Left ventricle myocardium inferior (tissue), 1 donor: ENCODE data around the gene AATF. TPM values are rescaled to one million over a fixed set of nuclear protein-coding genes. Genes with fewer than 3 reads are reported as not detected.

Source experiments
- DNase-seq: peaks from one replicate; pipeline ENCODE4 v3.0.0-alpha.2; 2020
- H3K27ac ChIP-seq: fragments of 200-600 bp; replicated peaks from 2 replicates; pipeline ENCODE4 v1.8.0; 2021
- H3K27me3 ChIP-seq: fragments of 200-600 bp; 2 replicates; pipeline ENCODE4 v1.8.0; 2021; ENCODE audit warnings: low read depth
- H3K36me3 ChIP-seq: fragments of 200-600 bp; 2 replicates; pipeline ENCODE4 v1.8.0; 2021
- H3K4me1 ChIP-seq: fragments of 200-600 bp; 2 replicates; pipeline ENCODE4 v1.8.0; 2021
- H3K4me3 ChIP-seq: fragments of 200-600 bp; 2 replicates; pipeline ENCODE4 v1.8.0; 2021; ENCODE audit warnings: mild to moderate bottlenecking, moderate library complexity
- H3K9me3 ChIP-seq: fragments of 200-600 bp; replicated peaks from 2 replicates; pipeline ENCODE4 v1.8.0; 2021
- intact Hi-C: fragments of 100-400 bp; cut with micrococcal nuclease; formaldehyde crosslinking; loops from one replicate; pipeline ENCODE4 v1.11.0; 2022
- total RNA-seq: library from RNA; stranded (reverse); fragmentation: NEBNext Ultra II Directional; extraction: Animal tissue kit (Norgen Biotek cat#: 25700); gene quantifications from one replicate; pipeline ENCODE4 v1.2.1, GENCODE V29; 2021
- TF ChIP-seq, protein P1 (sequence below): fragments of 200-600 bp; IDR thresholded peaks from 2 replicates; pipeline ENCODE4 v1.8.0; 2021; ENCODE audit warnings: antibody characterized with exemption, mild to moderate bottlenecking, borderline replicate concordance
- donor health status: DM: no; HTN: yes; CAD: no; lungs with severe emphysema.

AATF gene
- total RNA-seq, 1 donor from 2014 or later, result 24.2 TPM

DNA sequence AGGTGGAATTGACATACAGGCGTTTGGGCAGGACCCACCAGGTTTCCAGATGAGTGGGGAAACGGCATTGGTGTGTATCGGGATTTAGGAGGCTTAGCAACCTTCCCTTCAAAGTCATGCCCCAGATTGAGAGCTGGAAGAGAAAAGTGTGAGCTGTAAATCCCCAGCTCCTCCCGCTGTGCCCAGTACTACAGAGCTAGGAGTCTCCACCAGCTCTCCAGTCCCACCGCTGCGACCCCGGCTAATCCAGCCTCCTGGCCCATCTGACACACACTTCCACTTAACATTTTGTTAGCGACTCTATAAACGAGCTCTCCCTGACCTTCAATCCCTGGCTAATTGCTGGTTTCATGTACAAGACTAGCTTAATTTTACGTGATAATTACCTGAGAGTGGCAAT lies 41.3 kb upstream of the AATF start:
- peaks cover 92% of the 10 kb centered on the region for H3K27me3 ChIP-seq
- H3K27ac ChIP-seq, result no peak overlapping the region
- TF ChIP-seq, protein P1, sequence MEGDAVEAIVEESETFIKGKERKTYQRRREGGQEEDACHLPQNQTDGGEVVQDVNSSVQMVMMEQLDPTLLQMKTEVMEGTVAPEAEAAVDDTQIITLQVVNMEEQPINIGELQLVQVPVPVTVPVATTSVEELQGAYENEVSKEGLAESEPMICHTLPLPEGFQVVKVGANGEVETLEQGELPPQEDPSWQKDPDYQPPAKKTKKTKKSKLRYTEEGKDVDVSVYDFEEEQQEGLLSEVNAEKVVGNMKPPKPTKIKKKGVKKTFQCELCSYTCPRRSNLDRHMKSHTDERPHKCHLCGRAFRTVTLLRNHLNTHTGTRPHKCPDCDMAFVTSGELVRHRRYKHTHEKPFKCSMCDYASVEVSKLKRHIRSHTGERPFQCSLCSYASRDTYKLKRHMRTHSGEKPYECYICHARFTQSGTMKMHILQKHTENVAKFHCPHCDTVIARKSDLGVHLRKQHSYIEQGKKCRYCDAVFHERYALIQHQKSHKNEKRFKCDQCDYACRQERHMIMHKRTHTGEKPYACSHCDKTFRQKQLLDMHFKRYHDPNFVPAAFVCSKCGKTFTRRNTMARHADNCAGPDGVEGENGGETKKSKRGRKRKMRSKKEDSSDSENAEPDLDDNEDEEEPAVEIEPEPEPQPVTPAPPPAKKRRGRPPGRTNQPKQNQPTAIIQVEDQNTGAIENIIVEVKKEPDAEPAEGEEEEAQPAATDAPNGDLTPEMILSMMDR, result no peak
- intact Hi-C loops, result no loop called here
- no peak for DNase-seq
- H3K4me1 ChIP-seq, result no peaks in the 10 kb centered on the region
- no peak overlapping the region for H3K4me3 ChIP-seq
- no peaks in the 10 kb centered on the region for H3K36me3 ChIP-seq
- no peaks in the 10 kb centered on the region for H3K9me3 ChIP-seq

DNA sequence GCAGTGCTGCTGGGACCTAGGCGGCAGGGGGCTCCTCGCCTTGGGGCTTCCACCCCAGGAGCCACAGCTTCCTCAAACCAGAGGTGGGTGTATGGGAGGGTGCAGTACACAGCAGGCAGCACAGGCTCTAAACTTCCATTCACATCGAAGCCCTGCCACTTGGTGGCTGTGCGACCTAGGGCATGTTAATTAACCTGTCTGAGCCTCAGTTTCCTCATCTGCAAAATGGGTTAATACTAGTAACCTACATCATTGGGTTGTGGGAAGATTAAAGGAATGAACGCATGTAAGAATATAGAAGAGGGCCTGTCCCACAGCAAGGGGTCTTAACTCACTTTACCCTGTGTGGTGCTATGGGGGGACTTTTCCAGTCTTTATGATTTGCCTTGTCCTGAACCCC lies 38.2 kb upstream of the AATF start:
- DNase-seq, result no peak
- no peak overlapping the region for H3K27ac ChIP-seq
- no peaks in the 10 kb centered on the region for H3K36me3 ChIP-seq
- H3K4me3 ChIP-seq, result no peak overlapping the region
- intact Hi-C loops, result no loop called here
- TF ChIP-seq, protein P1, result no peak
- no peaks in the 10 kb centered on the region for H3K4me1 ChIP-seq
- no peaks in the 10 kb centered on the region for H3K9me3 ChIP-seq
- H3K27me3 ChIP-seq, result peaks cover 98% of the 10 kb centered on the region

DNA sequence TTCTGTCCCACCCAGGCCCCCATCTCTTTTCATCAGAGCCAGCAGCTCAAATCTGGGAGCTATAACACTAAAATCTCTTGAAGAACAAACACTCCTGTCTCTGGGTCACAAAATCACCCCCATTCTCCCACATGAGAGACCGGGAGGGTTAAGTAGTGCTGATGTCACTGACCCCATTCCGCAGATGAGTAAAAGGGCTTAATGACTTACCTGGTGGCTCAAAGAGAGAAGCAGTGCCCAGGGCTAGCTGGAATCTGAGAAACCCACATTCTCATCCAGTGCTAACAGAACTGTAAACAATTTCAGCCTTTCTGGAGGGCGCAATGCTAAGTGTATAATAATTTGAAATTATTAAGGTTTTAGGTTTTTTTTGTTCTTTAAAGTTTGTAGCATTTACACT lies 37.8 kb upstream of the AATF start:
- TF ChIP-seq, protein P1, result no peak

DNA sequence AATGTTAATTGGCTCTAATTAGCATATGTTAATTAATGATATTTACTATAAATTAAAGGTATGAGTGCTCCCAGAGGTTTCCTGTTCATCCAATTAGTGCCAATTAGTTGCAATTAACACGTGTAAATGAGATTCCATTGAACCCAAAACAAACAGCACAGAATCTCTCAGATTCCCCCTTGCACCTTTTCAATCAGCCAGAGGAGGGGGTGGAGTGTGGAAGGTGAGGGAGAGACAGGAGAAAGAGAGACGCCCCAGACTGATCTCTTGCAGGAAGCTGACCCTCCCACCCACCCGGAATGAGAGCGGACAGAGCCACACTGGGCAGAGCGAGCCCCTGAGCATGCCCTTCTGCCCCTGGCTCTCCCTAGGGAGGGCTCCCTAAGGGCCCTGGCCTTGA lies 35.6 kb upstream of the AATF start:
- H3K36me3 ChIP-seq, result no peaks in the 10 kb centered on the region
- H3K4me3 ChIP-seq, result no peak overlapping the region
- H3K4me1 ChIP-seq, result no peaks in the 10 kb centered on the region
- TF ChIP-seq, protein P1, result no peak
- no peak overlapping the region for H3K27ac ChIP-seq
- peaks cover 81% of the 10 kb centered on the region for H3K27me3 ChIP-seq
- no peaks in the 10 kb centered on the region for H3K9me3 ChIP-seq
- DNase-seq, result no peak
- intact Hi-C loops, result no loop called here

More for the DNA sequence above, 37.8 kb upstream of the AATF start:
- Histone ChIP-seq H3K27me3 (peaks cover 95% of the 10 kb centered on the region), H3K9me3 (no peaks in the 10 kb centered on the region), H3K27ac (no peak overlapping the region), H3K36me3 (no peaks in the 10 kb centered on the region), H3K4me3 (no peak overlapping the region), H3K4me1 (no peaks in the 10 kb centered on the region)
- no peak for DNase-seq
- intact Hi-C loops, result no loop called here

DNA sequence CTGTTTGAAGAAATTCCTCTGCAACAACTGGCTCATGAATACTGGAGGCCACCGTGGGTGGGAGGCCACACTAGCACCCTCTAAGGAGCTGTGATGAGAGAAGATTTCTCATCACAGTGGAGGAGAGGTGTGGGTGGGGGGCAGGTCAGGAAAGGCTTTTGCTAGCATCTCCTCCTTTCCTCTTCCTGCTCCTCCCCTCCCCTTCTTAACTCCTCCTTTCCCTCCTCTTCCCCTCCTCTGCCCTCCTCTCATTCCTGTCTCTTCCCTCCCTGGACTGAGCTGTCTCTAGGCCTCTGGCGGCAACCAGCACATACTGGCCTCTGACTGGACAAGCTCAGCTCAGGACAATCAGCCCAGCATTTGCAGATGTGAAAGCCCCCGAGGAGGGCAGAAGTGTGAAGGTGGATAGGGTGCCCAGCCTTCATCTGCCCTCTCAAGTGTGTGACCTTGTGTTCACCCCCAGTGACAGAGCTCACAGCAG lies 30.5 kb upstream of the AATF start:
- Histone ChIP-seq H3K27me3 (peaks cover 83% of the 10 kb centered on the region), H3K27ac (no peak overlapping the region), H3K4me1 (no peaks in the 10 kb centered on the region), H3K9me3 (no peaks in the 10 kb centered on the region), H3K36me3 (no peaks in the 10 kb centered on the region), H3K4me3 (no peak overlapping the region)
- intact Hi-C loops, result no loop called here
- TF ChIP-seq, protein P1, result no peak
- DNase-seq, result no peak
